ENCODE data around the gene ODAD2. TPM values are rescaled to one million over a fixed set of nuclear protein-coding genes. Genes with fewer than 3 reads are reported as not detected.

ODAD2 gene
- total RNA-seq, 1 donor: 0.18 TPM

GRCh38 chr10:27893358-27893954, 105.4 kb downstream of the ODAD2 start:
- DNase-seq (ENCODE audit: low read depth): no peak
- no peak overlapping the region for H3K4me3 ChIP-seq (ENCODE audit: low read depth, low read length)
- TF ChIP-seq, protein P1, sequence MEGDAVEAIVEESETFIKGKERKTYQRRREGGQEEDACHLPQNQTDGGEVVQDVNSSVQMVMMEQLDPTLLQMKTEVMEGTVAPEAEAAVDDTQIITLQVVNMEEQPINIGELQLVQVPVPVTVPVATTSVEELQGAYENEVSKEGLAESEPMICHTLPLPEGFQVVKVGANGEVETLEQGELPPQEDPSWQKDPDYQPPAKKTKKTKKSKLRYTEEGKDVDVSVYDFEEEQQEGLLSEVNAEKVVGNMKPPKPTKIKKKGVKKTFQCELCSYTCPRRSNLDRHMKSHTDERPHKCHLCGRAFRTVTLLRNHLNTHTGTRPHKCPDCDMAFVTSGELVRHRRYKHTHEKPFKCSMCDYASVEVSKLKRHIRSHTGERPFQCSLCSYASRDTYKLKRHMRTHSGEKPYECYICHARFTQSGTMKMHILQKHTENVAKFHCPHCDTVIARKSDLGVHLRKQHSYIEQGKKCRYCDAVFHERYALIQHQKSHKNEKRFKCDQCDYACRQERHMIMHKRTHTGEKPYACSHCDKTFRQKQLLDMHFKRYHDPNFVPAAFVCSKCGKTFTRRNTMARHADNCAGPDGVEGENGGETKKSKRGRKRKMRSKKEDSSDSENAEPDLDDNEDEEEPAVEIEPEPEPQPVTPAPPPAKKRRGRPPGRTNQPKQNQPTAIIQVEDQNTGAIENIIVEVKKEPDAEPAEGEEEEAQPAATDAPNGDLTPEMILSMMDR (IDR thresholded peaks at IDR 0.05; ENCODE audit: insufficient read depth, low read length): no peak

- no peak for DNase-seq (ENCODE audit: low read depth)
- TF ChIP-seq, protein P1 (IDR thresholded peaks at IDR 0.05; ENCODE audit: insufficient read depth, low read length): no peak
- H3K4me3 ChIP-seq (ENCODE audit: low read depth, low read length): no peak overlapping the region
Measured at GRCh38 chr10:27890971-27891370, 107.9 kb downstream of the ODAD2 start.

- TF ChIP-seq, protein P1 (IDR thresholded peaks at IDR 0.05; ENCODE audit: insufficient read depth, low read length): no peak
- no peak overlapping the region for H3K4me3 ChIP-seq (ENCODE audit: low read depth, low read length)
- no peak for DNase-seq (ENCODE audit: low read depth)
Measured at GRCh38 chr10:27889518-27889917, 109.4 kb downstream of the ODAD2 start.

GRCh38 chr10:27884185-27884641, 114.7 kb downstream of the ODAD2 start:
- DNase-seq (ENCODE audit: low read depth): no peak
- TF ChIP-seq, protein P1 (IDR thresholded peaks at IDR 0.05; ENCODE audit: insufficient read depth, low read length): no peak
- H3K4me3 ChIP-seq (ENCODE audit: low read depth, low read length): no peak overlapping the region

DNA sequence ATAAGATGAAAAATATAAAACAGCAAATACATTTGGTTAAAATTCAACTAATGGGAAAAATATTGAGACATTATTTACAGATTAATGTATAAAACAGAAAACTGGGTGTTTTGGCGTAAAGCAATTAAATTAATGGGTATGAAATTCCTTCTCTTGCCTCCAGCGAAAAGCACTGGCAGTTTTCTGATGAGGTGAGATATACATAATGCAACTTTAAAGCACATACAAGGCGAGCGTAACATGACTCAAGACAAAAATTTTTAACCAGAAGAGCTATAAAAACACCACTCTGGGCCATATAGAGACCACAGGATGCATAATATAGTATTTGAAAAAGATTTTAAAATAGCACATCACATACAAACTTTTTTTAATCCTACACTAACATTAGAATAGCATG, 120.6 kb downstream of the ODAD2 start:
- H3K4me3 ChIP-seq (ENCODE audit: low read depth, low read length): no peak overlapping the region
- DNase-seq (ENCODE audit: low read depth): no peak
- TF ChIP-seq, protein P1 (IDR thresholded peaks at IDR 0.05; ENCODE audit: insufficient read depth, low read length): no peak

GRCh38 chr10:27865221-27865635, 133.7 kb downstream of the ODAD2 start:
- no peak overlapping the region for H3K4me3 ChIP-seq (ENCODE audit: low read depth, low read length)
- TF ChIP-seq, protein P1 (IDR thresholded peaks at IDR 0.05; ENCODE audit: insufficient read depth, low read length): no peak
- DNase-seq (ENCODE audit: low read depth): no peak

DNA sequence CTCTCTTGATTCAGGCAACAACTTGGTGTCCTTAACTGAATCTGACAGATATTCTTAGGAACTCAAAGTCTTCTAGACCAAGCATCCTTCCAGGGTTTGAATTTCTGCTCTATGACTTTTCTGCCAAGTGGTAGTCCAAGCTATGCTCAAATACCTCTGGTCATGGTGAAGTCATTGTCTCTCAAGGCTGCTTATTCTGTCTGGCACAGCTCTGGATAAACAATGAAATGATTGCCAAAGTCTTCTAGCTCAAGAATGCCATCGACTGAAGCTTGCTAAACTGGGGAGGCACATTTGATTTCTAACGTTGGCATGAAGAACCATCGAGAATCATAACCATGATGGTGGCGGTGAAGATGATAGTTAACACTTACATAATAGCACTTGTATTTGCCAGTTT, 137.1 kb downstream of the ODAD2 start:
- no peak for DNase-seq (ENCODE audit: low read depth)
- TF ChIP-seq, protein P1 (IDR thresholded peaks at IDR 0.05; ENCODE audit: insufficient read depth, low read length): no peak
- no peak overlapping the region for H3K4me3 ChIP-seq (ENCODE audit: low read depth, low read length)
